G401 (cell line): ENCODE results near the gene AARSD1. TPM values are rescaled to one million over a fixed set of nuclear protein-coding genes. Genes with fewer than 3 reads are reported as not detected.
"Not testable (repeated sequence)": the region's sequence is repeated elsewhere in the genome, so short reads cannot be mapped to it uniquely, and the experiment has no call there.

Experiments used
- DNase-seq: peaks from one replicate; pipeline ENCODE4 v3.0.0-alpha.2; 2015; ENCODE audit warnings: low spot score
- in situ Hi-C: cut with HindIII; loops from 2 replicates; pipeline ENCODE4 v1.10.0; 2016; ENCODE audit warnings: low sequenced_read_pairs, mixed read lengths
- total RNA-seq: library from RNA; depleted of rRNA; stranded (reverse); fragments of >200 nt; shearing (Covaris generic); gene quantifications from 2 replicates; pipeline ENCODE4 v1.2.3, GENCODE V29; 2014; rRNA removed

The AARSD1 gene, protein sequence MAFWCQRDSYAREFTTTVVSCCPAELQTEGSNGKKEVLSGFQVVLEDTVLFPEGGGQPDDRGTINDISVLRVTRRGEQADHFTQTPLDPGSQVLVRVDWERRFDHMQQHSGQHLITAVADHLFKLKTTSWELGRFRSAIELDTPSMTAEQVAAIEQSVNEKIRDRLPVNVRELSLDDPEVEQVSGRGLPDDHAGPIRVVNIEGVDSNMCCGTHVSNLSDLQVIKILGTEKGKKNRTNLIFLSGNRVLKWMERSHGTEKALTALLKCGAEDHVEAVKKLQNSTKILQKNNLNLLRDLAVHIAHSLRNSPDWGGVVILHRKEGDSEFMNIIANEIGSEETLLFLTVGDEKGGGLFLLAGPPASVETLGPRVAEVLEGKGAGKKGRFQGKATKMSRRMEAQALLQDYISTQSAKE
- total RNA-seq, result 15.3 and 42.3 TPM in 2 replicates

DNA sequence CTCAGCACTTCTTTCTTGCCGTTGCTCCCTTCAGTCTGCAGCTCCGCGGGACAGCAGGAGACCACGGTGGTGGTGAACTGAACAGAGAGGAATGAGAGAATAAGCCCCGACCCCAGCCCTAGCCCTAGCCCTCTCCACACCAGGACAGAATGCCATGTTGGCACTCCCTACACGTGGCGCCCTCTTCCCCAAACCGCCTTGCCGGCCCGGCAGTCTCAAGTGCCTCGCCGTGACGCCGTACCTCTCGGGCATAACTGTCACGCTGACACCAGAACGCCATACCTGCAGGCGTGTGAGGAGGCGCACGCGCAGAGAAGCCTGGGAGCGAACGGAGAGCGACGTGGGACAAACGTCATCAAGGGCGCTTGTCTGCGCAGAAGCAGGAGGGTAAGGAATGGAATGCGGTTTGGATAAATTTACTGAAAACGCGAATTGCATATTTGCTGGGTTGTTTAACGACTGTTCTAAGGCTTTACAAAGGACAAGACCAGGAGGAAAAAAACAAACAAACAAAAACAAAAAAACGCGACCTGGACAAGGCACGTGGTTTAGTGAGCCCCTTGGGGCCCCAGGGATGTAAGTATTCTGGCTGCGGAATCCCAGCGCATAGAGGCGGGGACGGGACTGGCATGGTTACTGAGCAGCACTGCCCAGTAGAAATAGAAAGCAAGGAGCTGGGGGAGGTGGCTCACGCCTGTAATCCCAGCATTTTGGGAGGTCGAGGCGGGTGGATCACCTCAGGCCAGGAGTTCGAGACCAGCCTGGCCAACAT lies at the start of gene AARSD1:
Gene AARSD1, minus strand, starts transcription at position 294 of the 772 bp plus-strand sequence. Its CDS starts 14 bp downstream, at position 280.
- DNase-seq, result peak; percentile 93
- in situ Hi-C loops, result no loop called here

DNA sequence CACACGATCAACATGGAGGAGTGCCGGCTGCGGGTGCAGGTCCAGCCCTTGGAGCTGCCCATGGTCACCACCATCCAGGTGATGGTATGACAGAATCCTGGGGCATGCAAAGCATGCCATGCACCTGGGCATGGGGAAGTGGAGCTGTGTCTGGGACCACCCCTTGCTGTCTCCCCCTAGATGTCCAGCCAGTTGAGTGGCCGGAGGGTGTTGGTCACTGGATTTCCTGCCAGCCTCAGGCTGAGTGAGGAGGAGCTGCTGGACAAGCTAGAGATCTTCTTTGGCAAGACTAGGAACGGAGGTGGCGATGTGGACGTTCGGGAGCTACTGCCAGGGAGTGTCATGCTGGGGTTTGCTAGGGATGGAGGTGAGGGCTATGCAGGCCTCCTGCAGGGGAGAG lies 49.0 kb upstream of the AARSD1 start:
- DNase-seq, result no peak
- in situ Hi-C loops, result no loop called here

DNA sequence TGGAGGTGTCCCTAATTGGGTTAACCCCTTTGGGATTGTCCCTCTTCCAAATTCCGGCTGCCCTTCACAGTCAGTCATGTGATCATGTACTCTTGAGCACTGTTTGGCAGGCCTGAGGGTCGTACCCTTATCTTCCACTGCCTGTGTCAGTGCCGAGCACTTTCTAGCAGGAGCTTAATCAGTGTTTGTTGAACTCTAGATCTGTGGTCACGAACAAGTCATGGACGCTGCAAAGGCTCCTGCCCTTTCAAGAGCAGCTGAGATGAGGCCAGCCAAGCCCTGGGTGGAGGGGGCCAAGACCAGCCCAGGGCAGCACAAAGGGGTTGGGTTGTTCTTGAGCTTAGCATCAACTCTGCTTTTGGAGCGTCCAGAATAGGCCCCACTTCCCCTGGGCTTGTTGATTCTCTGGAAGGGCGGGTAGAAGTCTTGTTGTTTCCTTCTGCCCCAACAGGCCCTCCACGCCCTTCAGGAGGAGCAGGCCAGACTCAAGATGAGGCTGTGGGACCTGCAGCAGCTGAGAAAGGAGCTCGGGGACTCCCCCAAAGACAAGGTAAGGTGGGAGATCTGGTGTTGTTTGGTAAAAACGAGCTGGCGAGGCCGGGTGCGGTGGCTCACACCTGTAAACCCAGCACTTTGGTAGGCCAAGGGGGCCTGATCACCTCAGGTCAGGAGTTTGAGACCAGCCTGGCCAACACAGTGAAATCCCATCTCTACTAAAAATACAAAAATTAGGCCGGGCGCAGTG lies 47.6 kb upstream of the AARSD1 start:
- no peak for DNase-seq

DNA sequence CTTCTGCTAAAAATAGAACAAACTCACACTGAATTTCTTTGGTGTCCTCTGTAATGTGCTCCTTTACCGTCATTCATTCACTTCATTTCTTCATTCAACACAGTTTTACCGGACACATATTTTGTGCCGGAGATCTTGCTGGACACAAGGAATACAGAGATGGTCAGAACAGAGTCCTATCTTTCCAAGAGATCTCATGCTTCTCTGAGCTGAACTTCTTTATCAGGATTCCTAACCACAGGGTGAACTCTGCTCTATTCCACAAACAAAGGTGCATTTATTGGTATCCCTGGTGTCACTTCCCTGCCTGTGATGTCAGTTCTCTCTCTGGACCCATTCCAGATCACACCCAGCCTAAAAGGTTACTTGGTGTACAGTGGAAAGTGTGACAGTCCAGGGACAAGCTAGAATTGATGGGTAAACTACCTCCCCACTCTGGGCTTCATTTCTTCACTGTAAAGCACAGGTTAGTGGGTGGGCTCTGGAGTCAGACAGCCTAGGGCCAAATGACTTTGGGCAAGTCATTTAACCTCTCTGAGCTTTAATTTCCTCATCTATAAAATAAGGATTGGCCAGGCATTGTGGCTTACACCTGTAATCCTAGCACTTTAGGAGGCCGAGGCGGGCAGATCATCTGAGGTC lies 46.5 kb upstream of the AARSD1 start:
- DNase-seq, result no peak
- in situ Hi-C loops, result no loop called here

More for the DNA sequence above, 47.6 kb upstream of the AARSD1 start:
- in situ Hi-C loops, result no loop called here

DNA sequence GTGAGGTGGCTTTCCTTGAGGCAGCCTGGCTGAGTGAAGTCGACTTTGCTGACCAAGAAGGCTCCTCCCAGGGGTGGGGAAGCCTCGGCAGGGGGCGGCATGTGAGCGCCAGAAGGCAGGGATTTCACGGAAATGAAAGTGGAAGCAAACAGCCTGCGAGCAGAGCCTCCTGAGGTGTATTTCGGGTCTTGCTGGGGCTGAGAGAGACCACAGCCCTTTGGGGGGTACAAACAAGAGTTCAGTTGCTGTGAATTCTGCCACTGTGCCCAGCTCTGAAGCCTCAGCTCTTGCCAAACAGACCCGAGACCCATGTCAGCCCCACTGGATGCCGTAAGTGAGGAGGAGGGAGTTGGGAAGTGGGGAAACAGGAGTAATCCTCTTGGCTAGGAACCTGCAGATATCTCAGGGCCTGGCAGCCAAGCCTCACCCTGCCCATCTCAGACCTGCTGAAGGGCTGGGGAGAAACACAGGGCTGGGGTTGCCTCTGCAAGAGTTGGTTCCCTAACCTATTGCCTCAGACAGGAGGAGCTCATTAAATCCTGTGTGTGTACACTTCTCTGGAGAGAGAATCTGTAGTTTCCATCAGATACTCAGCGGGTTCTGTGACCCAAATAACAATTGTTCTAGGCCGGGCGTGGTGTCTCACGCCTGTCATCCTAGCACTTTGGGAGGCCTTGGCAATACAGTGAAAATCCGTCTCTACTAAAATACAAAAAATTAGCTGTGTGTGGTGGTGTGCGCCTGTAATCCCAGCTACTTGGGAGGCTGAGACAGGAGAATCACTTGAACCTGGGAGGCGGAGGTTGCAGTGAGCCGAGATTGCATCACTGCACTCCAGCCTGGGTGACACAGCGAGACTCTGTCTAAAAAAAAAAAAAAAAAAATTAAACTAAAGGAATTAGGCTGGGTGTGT lies 42.6 kb upstream of the AARSD1 start, which contains the start of gene IFI35:
Gene IFI35, plus strand, starts transcription at position 146 of the 913 bp plus-strand sequence. Its CDS starts 164 bp downstream, at position 310.
- DNase-seq, result peak; percentile 47
- in situ Hi-C loops, result no loop called here

DNA sequence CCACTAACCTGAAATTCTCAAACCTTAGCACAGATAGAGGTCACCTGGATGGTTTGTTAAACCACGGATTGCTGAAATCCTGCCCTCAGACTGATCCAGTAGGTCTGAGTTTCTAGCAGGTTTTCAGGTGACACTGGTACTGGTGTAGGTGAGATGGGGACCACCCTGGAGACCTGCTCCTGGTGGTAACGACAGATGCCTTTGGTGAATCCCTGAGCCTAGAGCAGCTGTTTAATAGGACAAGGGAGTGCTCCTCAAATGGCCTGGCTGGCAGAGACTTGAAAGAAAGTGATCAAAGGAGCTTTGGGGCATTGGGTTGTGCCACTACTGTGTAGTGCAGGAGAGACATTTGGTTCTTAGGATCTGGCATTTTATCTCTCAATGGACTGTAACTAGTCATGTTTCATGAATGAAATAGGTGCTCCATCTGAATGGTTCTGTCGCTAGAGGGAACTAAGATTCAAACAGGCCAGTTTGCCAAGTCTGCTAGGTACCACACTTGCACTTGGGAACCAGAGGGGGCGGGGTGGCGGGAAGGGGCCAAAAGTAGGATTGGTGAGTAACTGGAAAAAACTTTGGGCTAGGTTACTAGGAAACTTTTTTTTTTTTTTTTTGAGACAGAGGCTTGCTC lies 39.4 kb upstream of the AARSD1 start:
- peak; percentile 54 for DNase-seq
- in situ Hi-C loops, result no loop called here

DNA sequence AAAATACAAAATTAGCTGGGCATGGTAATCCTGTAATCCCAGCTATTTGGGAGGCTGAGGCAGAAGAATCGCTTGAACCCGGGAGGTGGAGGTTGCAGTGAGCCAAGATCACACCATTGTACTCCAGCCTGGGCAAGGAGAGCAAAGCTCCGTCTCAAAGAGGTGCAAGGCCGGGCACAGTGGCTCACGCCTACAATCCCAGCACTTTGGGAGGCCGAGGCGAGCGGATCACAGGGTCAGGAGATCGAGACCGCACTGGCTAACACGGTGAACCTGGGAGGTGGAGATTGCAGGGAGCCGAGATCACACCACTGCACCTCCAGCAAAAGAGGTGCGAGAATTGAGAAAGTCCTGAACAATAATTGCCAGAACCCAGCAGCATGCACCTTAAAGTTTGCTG lies 36.6 kb upstream of the AARSD1 start:
- DNase-seq, in situ Hi-C loops: not testable (repeated sequence)

DNA sequence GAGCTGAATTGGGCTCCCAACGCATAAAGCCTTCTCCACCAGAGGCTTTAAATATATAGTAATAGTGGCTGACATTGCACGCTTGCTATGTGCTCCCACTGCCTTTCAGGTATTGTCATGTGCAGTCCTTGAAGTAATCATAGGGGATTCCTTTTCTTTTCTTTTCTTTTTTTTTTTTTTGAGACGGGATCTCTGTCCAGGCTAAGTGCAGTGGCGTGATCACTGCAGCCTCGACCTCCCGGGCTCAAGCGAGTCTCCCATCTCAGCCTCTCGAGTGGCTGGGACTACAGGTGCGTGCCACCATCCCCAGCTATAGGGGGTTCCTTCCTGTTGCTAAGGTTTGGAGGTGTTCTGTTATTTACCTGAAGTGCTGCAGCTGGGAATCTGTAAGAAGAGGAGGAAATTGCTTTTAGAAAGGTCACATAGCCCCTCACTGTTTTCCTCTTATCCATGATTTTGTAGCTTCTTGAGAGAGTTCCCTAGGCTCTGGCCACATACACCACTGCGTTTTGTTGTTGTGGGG lies 34.8 kb upstream of the AARSD1 start:
- in situ Hi-C loops, result no loop called here
- no peak for DNase-seq

DNA sequence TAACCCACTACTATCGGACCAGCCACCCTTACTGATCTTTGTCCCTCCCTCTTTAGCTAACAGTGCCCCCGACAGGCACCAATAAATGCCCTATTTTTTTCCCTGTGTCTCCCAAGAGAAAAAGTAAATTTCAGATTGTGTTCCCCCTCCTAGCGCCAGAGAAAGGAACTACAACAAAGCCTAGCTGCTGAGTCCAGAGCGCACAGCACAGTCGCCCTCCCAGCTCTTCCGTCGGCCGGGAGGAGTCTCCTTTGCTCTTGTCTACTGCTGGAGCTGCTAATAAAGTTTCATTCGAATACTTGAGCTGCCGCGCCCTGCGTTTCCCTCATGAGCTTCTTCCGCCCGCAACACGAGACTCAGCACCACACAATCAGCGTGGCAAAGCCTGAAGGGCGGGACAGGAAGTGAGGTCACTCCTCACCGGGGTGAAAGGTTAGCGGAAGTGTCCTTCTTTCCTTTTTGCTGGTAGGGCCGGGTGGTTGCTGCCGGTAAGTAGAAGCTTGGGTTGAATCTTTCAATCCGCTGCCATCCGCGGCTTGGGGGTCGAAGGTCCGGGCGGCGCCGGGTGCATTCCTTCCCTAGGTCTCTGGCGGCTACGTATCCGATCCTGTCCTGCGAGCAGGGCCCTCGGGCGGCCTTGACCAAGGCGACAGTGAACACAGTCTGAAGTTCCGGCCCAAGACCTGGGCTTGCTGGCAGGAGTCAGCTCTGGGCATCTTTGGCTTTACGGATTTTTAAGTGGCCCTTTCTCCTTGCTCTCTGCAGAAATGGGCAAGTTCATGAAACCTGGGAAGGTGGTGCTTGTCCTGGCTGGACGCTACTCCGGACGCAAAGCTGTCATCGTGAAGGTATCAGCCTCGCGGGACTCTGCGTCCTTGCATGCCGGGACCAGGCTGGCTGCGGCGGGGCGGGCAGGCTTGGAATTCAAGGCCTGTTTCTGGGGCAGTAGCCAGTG lies 34.0 kb upstream of the AARSD1 start, which contains the start of gene RPL27:
Gene RPL27, plus strand, starts transcription at position 436 of the 955 bp plus-strand sequence. Its CDS starts 332 bp downstream, at position 768.
- in situ Hi-C loops, result no loop called here
- peak; percentile 100 for DNase-seq

DNA sequence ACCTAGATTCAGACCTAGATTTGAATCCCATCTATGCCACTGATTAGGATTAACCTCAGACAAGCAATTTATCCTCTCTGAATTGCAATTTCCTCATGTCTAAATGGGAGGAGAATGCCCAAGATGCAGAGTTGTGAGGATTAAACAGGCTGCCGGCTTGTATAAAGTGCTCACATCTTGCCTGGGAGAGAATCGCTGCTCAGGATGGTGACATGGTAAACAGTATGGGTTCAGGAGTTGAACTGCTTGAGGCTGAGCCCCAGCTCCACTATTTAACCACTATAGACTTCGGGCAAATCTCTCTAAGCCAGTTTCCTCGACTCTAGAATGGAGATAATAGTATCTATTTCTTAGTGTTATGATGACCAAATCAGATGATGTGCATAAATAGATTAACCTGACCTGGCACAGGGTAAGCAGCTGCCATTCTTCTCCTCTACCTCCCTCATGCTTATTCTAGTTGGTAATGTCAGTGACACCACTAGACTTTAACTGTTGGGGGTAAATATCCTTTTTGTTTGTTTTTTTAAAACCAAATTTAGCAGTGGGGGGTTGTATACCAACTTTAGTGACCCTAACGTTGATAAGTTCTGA lies 33.2 kb upstream of the AARSD1 start:
- in situ Hi-C loops, result no loop called here
- no peak for DNase-seq

DNA sequence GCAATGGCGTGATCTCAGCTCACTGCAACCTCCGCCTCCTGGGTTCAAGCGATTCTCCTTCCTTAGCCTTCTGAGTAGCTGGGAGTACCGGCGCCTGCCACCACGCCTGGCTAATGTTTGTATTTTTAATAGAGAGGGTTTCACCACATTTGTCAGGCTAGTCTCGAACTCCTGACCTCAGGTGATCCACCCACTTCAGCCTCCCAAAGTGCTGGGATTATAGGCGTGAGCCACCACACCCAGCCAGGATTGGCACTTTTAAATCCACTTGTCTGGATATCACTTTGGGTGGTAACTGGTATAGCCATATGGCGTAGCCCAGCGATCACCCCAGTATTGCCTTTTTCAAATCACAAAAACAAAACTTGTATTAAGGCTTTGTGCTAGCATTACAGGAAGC lies 29.7 kb upstream of the AARSD1 start:
- DNase-seq, in situ Hi-C loops: not testable (repeated sequence)

DNA sequence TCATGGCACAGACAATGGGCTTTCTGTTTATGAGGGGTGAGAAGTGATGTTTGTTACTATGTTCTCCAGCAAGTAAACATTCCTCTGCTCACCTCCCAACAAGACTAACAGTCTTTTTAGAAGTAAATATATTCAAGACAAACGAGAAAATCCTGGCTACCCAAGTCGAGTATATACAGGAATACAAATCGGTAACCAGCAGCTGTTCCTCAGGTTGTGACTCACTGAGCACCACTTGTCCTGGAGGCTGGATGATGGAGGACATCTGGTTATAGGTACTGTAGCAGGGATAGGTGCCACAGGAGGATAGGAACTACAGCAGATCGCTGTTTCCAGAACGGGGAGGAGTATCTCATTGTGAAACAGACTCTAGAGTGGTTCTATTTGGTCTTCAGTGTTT lies 28.6 kb upstream of the AARSD1 start:
- no peak for DNase-seq
- in situ Hi-C loops, result no loop called here

DNA sequence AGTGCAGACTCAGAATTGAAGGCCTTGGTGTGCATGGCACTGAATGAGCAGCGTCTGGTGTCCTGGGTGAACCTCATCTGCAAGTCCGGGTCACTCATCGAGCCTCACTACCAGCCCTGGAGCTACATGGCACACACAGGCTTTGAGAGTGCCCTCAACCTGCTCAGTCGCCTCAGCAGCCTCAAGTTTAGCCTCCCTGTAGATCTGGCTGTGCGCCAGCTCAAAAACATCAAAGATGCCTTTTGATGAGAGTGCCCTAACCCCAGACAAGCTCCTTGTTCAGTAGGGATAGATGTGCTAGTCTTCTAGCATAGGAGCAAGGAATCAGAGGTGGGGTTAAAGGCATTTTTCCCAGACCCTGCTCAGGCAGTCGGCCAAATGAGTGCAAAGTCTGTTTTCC lies 27.2 kb upstream of the AARSD1 start:
- in situ Hi-C loops, result no loop called here
- no peak for DNase-seq

DNA sequence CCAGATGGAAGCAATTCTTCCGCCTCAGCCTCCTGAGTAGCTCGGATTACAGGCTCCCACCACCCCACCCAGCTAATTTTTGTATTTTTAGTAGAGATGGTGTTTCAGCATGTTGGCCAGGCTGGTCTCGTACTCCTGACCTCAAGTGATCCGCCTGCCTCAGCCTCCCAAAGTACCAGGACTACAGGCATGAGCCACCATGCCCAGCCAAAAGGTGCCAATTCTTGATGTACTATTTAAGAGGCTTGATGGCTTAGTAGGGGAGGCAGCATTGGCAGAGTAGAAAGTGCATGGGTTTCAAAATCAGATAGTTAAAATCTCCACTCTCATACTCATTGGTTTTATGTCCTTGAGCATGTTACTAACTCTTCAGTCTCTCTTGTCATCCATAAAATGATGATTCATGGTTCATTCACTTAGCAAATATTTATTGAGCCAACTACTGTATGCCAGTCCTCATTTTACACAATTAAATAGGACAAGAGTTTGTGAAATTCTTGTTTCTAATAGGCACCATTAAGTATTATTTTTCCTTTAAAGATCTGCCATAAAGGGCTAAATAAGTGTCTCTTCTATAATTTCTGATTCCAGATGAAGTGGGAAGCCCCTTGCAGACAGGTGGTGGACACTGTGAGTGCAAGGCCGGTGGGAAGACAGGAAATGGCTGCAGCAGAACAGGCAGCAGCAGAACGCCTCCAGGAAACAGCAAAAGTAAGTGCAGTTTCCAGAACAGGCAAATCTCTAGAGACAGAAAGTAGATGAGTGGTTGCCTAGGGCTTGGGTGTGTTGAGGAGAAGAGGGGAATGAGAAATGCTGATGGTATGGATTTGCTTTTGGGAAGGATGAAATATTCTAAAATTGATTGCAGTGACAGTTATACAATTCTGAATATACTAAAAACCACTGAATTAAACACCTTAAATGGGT lies 25.7 kb upstream of the AARSD1 start:
- in situ Hi-C loops, result no loop called here
- DNase-seq, result no peak

DNA sequence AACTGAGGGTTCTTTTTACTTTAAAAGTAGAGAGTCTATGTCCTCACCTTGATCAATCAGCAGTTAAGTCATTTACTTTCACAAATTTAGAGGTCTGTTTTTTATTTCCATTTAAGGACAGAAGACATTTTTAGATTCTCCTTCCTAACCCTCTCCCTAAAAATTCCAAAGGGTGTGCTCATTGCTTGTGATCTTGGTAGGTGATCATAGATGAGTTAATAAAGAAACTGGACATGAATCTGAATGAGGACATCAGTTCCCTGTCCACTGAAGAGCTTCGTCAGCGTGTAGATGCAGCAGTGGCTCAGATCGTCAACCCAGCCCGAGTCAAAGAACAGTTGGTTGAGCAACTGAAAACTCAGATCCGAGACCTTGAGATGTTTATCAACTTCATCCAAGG lies 24.9 kb upstream of the AARSD1 start:
- in situ Hi-C loops, result no loop called here
- DNase-seq, result no peak
